Measurements from ENCODE around the gene PPIP5K2. TPM values are rescaled to one million over a fixed set of nuclear protein-coding genes. Genes with fewer than 3 reads are reported as not detected.

Gene PPIP5K2
- total and polyA plus RNA-seq, 9 donors = 23.8 to 45.3 (median 37.5) TPM

- WGBS (ENCODE audit: insufficient coverage) = under 1% methylated on average over 33 of the region's 45 CpGs
Observed at GRCh38 chr5:103258368-103258956, 138.4 kb downstream of the PPIP5K2 start, which contains the start of gene MACIR. Gene MACIR (plus strand): TSS chr5:103258763. CDS start chr5:103275920, 17,157 bp downstream.

GRCh38 chr5:103258957-103259704, 139.0 kb downstream of the PPIP5K2 start:
- no peaks in the 10 kb centered on the region for H3K9me3 ChIP-seq (replicated peaks; ENCODE audit: control insufficient read depth, low read depth, low read length)
- no peaks in the 10 kb centered on the region for H3K27me3 ChIP-seq (ENCODE audit: control insufficient read depth, insufficient read depth, low read length)
- H3K4me1 ChIP-seq (ENCODE audit: control insufficient read depth, insufficient read depth, low read length) = peaks cover 5% of the 10 kb centered on the region
- WGBS (ENCODE audit: insufficient coverage) = under 1% methylated on average over 79 of the region's 91 CpGs
- H3K4me3 ChIP-seq (ENCODE audit: low read length) = peak overlapping the region; percentile 95
- H3K36me3 ChIP-seq (ENCODE audit: control insufficient read depth, insufficient read depth, low read length) = no peaks in the 10 kb centered on the region
- peak overlapping the region; percentile 90 for H3K27ac ChIP-seq (ENCODE audit: low read length)
- DNase-seq = peak; percentile 57

More at GRCh38 chr5:103258368-103258956, 138.4 kb downstream of the PPIP5K2 start, which contains the start of gene MACIR:
- Histone ChIP-seq H3K27ac (ENCODE audit: low read length) (peak within 1 kb of the TSS; percentile 90), H3K36me3 (ENCODE audit: control insufficient read depth, insufficient read depth, low read length) (no peaks in the 10 kb centered on the region), H3K9me3 (replicated peaks; ENCODE audit: control insufficient read depth, low read depth, low read length) (no peaks in the 10 kb centered on the region), H3K4me3 (ENCODE audit: low read length) (peak within 1 kb of the TSS; percentile 95), H3K4me1 (ENCODE audit: control insufficient read depth, insufficient read depth, low read length) (peaks cover 5% of the 10 kb centered on the region), H3K27me3 (ENCODE audit: control insufficient read depth, insufficient read depth, low read length) (no peaks in the 10 kb centered on the region)
- DNase-seq = peak; percentile 99

DNA sequence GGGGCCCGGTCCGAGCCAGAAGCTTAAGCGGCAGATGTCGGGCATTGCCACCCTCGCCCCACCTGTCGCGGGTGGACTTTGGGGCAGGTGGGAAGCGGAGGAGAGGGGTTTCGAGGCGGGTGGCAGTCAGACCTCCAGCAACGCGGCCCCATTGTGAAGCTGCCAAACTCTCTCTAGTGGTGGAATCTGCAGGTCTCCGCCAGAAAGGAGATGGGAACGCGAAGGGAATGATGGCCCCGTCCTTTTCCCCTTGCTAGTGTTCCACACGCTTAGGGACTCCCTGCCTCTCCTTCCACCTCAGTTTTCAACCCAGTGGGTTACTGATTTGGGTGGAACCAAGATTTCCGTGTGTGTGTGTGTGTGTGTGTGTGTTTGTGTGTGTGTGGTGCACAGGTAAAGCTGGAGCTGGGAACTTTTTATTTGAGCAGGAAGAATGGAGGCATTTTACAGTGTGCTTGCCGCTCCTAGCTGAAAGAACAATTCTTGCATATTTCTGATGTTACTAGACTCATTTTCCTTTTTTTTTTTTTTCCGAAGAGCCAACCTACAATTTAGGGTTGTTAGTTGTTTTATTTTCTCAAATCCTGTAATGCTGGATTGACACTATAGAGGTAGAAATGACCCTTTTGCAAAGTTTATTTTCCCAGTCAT, 139.7 kb downstream of the PPIP5K2 start:
- Histone ChIP-seq H3K4me3 (ENCODE audit: low read length) (peak overlapping the region; percentile 95), H3K36me3 (ENCODE audit: control insufficient read depth, insufficient read depth, low read length) (no peaks in the 10 kb centered on the region), H3K4me1 (ENCODE audit: control insufficient read depth, insufficient read depth, low read length) (peaks cover 5% of the 10 kb centered on the region), H3K27ac (ENCODE audit: low read length) (peak overlapping the region; percentile 52), H3K27me3 (ENCODE audit: control insufficient read depth, insufficient read depth, low read length) (no peaks in the 10 kb centered on the region), H3K9me3 (replicated peaks; ENCODE audit: control insufficient read depth, low read depth, low read length) (no peaks in the 10 kb centered on the region)
- DNase-seq = peak; percentile 55
- WGBS (ENCODE audit: insufficient coverage) = 0% methylated on average over 2 of the region's 20 CpGs

GRCh38 chr5:103260951-103261350, 140.8 kb downstream of the PPIP5K2 start:
- no peak for DNase-seq
- Histone ChIP-seq H3K36me3 (ENCODE audit: control insufficient read depth, insufficient read depth, low read length) (no peaks in the 10 kb centered on the region), H3K27me3 (ENCODE audit: control insufficient read depth, insufficient read depth, low read length) (no peaks in the 10 kb centered on the region), H3K27ac (ENCODE audit: low read length) (no peak overlapping the region), H3K4me3 (ENCODE audit: low read length) (no peak overlapping the region), H3K9me3 (replicated peaks; ENCODE audit: control insufficient read depth, low read depth, low read length) (no peaks in the 10 kb centered on the region), H3K4me1 (ENCODE audit: control insufficient read depth, insufficient read depth, low read length) (peaks cover 5% of the 10 kb centered on the region)
- WGBS (ENCODE audit: insufficient coverage) = 100% methylated on average over 1 of the region's 3 CpGs

Other genes starting within 250 kb of the PPIP5K2 start
- gene GIN1, start 163 bp upstream of the PPIP5K2 start, total RNA-seq = 12.5 TPM
- 1 to 10 TPM; 7.6 to 9.4 (median 8.7) TPM for gene GIN1, start 163 bp upstream of the PPIP5K2 start, polyA plus RNA-seq (ENCODE audit: insufficient read depth in 1 of 8, insufficient read length in 8 of 8, low replicate concordance in 1 of 8)
- 9.3 TPM for gene MACIR, start 138.5 kb downstream of the PPIP5K2 start, total RNA-seq
- 10 to 100 TPM; 10.1 to 15.6 (median 12.2) TPM for gene MACIR, start 138.5 kb downstream of the PPIP5K2 start, polyA plus RNA-seq (ENCODE audit: insufficient read depth in 1 of 8, insufficient read length in 8 of 8, low replicate concordance in 1 of 8)

Measured in muscle of leg (tissue), 11 donors.